Lower leg skin (tissue), 4 donors: ENCODE measurements around the gene ACTL8. TPM values are rescaled to one million over a fixed set of nuclear protein-coding genes. Genes with fewer than 3 reads are reported as not detected.

ENCODE experiments used
- DNase-seq, 2 donors: peaks; one replicate each; pipeline ENCODE4 v3.0.0-alpha.2; 2019; ENCODE audit warnings: low spot score in 2 of 2
- H3K4me3 ChIP-seq: fragments of 200-600 bp; sonication (generic); 2 replicates; pipeline ENCODE4 v1.5.1; 2017; ENCODE audit warnings: mild to moderate bottlenecking, low read depth; ENCODE audit not compliant: poor library complexity, severe bottlenecking
- CTCF ChIP-seq, 3 donors: fragments of 450-650 bp; IDR thresholded peaks; one replicate each; pipeline ENCODE4 v1.5.1; 2016; ENCODE audit warnings: antibody characterized with exemption in 3 of 3, mild to moderate bottlenecking in 3 of 3, moderate library complexity in 2 of 3
- POLR2A ChIP-seq, 2 donors: fragments of 450-650 bp; IDR thresholded peaks; one replicate each; pipeline ENCODE4 v1.6.1; 2016 to 2017; ENCODE audit warnings: antibody characterized with exemption in 2 of 2, mild to moderate bottlenecking in 1 of 2, moderate library complexity in 1 of 2
- WGBS, 2 donors: methylation state at CpG; one replicate each; pipeline ENCODE4 v1.1.5; 2018; 5-methylcytosine and 5-hydroxymethylcytosine counted together
- intact Hi-C: fragments of 100-400 bp; cut with DNase I; formaldehyde crosslinking; loops from one replicate; pipeline ENCODE4 v1.15.0; 2023; ENCODE audit warnings: low total_unique reads
- total RNA-seq, 4 donors: library from RNA; depleted of rRNA; stranded (reverse); fragments of >200 nt; gene quantifications; one replicate each; pipeline ENCODE4 v1.1.0, GENCODE V29; 2016

ACTL8 gene
- total RNA-seq, 4 donors from 2014 or later, result not detected

GRCh38 chr1:17805869-17806684, 50.9 kb downstream of the ACTL8 start:
- intact Hi-C loops, result no loop called here
- H3K4me3 ChIP-seq, result no peak overlapping the region
- whole genome bisulfite sequencing, 2 donors, result 63 to 67% methylated on average over 10 of the region's 10 CpGs
- no peak for TF ChIP-seq CTCF (IDR thresholded peaks at IDR 0.05)
- TF ChIP-seq POLR2A (IDR thresholded peaks at IDR 0.05), result no peak
- peak in 1 of 2 donors; percentile 50 for DNase-seq

GRCh38 chr1:17808816-17809215, 53.7 kb downstream of the ACTL8 start:
- intact Hi-C loops, result no loop called here

GRCh38 chr1:17810668-17811067, 55.5 kb downstream of the ACTL8 start:
- intact Hi-C loops, result no loop called here
- no peak for TF ChIP-seq POLR2A (IDR thresholded peaks at IDR 0.05)
- H3K4me3 ChIP-seq, result no peak overlapping the region
- WGBS, 2 donors, result 79 to 96% methylated on average over 2 of the region's 2 CpGs
- DNase-seq, result no peak

More at GRCh38 chr1:17808816-17809215, 53.7 kb downstream of the ACTL8 start:
- no peak overlapping the region for H3K4me3 ChIP-seq
- DNase-seq, result peak in 1 of 2 donors; percentile 17
- TF ChIP-seq POLR2A (IDR thresholded peaks at IDR 0.05) (no peak), CTCF (IDR thresholded peaks at IDR 0.05) (no peak)
- 76 to 78% methylated on average over 6 of the region's 6 CpGs for WGBS, 2 donors

DNA sequence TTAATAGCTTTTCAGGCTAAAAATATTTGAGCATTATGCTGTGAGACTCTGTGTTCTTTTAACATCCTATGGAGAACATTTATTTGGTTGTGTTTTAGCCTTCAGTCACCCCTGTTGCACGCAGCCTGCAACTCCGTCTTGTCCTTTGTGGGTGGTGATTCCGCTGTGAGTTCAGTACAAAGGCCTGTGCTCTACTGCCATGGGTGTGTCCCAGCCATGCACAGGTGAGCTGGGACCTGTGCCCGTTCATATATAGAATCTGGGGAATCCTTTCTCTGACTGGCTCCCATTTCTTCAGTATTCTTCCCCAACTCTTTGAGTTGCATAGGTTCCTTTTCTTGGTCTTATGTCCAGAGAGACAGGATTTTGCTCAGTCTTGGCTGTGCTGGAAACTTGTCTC, 61.4 kb downstream of the ACTL8 start:
- no peak for TF ChIP-seq POLR2A (IDR thresholded peaks at IDR 0.05)

GRCh38 chr1:17819129-17819802, 64.1 kb downstream of the ACTL8 start:
- 46 to 54% methylated on average over 17 of the region's 17 CpGs for WGBS, 2 donors
- DNase-seq, result peak in 1 of 2 donors; percentile 81
- TF ChIP-seq CTCF (IDR thresholded peaks at IDR 0.05) (no peak), POLR2A (IDR thresholded peaks at IDR 0.05) (no peak)
- intact Hi-C loops, result no loop called here
- H3K4me3 ChIP-seq, result no peak overlapping the region

More for the DNA sequence above, 61.4 kb downstream of the ACTL8 start:
- H3K4me3 ChIP-seq, result no peak overlapping the region
- WGBS, 2 donors, result 35 to 43% methylated on average over 4 of the region's 4 CpGs
- intact Hi-C loops, result no loop called here
- DNase-seq, result peak in 1 of 2 donors; percentile 49

DNA sequence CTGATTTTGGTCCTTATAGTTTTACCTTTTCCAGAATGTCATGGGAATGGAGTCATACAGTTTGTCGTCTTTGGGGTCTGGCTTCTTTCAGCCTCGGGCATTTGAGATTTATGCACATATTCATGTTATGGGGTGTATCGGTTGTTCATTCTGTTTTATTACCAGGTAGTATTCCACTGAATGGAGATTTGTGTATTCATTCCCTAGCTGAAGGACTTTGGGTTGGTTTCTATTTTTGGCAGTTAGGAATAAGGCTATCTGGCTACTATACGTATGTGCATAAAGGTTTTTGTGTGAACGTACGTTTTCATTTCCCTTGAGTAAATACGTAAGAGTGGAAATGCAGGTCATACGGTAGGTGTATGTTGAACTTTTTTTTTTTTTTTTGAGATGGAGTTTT, 65.1 kb downstream of the ACTL8 start:
- no peak for DNase-seq
- intact Hi-C loops, result no loop called here
- 88 to 89% methylated on average over 8 of the region's 8 CpGs for WGBS, 2 donors
- TF ChIP-seq POLR2A (IDR thresholded peaks at IDR 0.05) (no peak), CTCF (IDR thresholded peaks at IDR 0.05) (no peak)
- H3K4me3 ChIP-seq, result no peak overlapping the region
